K562 (cell line): ENCODE data around the gene MAP2K4. TPM values are rescaled to one million over a fixed set of nuclear protein-coding genes. Genes with fewer than 3 reads are reported as not detected.

Source experiments
- ATAC-seq: fragments of 200-7000 bp; cut with Tn5 transposase; 3 replicates; pipeline ENCODE4 v1.9.1; 2020; ENCODE audit warnings: moderate library complexity
- BruUV-seq: library from RNA; stranded (reverse); fragments of 400-500 nt; replicated peaks from 2 replicates; lab custom pipeline; 2021; lab: Mats Ljungman, UMichigan
- CTCF ChIA-PET: fragments of 300-600 bp; formaldehyde crosslinking; extraction: SDS; loops from one replicate; lab custom pipeline; 2021; ENCODE audit warnings: low intra/inter-chr PET ratio; lab: Yijun Ruan, JAX
- POLR2A ChIA-PET: fragments of 300-600, 350-650 bp; sonication (Branson Sonifier 250); formaldehyde crosslinking; extraction: SDS; loops from one replicate; lab custom pipeline; 2021; ENCODE audit warnings: antibody characterized with exemption, inconsistent platforms; lab: Yijun Ruan, JAX
- DNase-seq, 4 experiments: peaks; one replicate each; pipeline versions ENCODE4 v3.0.0 to v3.0.0-alpha.2; 2011 to 2018; ENCODE audit warnings: low spot score in 3 of 4, mixed read lengths in 3 of 4; ENCODE audit errors: extremely low read depth in 1 of 4
- FAIRE-seq: peaks from 2 replicates; lab custom pipeline; 2011; peaks lifted over from hg19 to GRCh38; lab: Jason Lieb, UNC
- H2AFZ ChIP-seq: 2 replicates; pipeline ENCODE4 v1.6.0; 2011; ENCODE audit warnings: low read depth, low read length, control low read depth, inconsistent platforms
- H3K27ac ChIP-seq: fragments of 200-600 bp; 3 replicates; pipeline ENCODE4 v1.8.0; 2011; ENCODE audit warnings: low read depth, mild to moderate bottlenecking, control low read depth, inconsistent platforms, low read length, moderate library complexity, mixed read lengths; ENCODE audit errors: extremely low read depth
- H3K27me3 ChIP-seq, 2 experiments: fragments of 300-600 bp in 1 of 2; 2 replicates in 1 of 2; 3 replicates in 1 of 2; pipeline versions ENCODE4 v1.6.0 to v1.8.0; 2011; ENCODE audit warnings: inconsistent platforms in 2 of 2, low read length in 2 of 2, mild to moderate bottlenecking in 1 of 2, mixed read lengths in 1 of 2, moderate library complexity in 1 of 2; ENCODE audit not compliant: control insufficient read depth in 2 of 2, insufficient read depth in 2 of 2
- H3K36me3 ChIP-seq: fragments of 300-600 bp; 3 replicates; pipeline ENCODE4 v1.8.0; 2011; ENCODE audit warnings: mild to moderate bottlenecking, low read length, inconsistent platforms; ENCODE audit not compliant: control insufficient read depth, insufficient read depth
- H3K4me1 ChIP-seq, 2 experiments: fragments of 200-600 bp in 1 of 2; replicated peaks in 1 of 2; 2 replicates in 1 of 2; 3 replicates in 1 of 2; pipeline versions ENCODE4 v1.5.1 to v1.8.0; 2011; ENCODE audit warnings: inconsistent platforms in 2 of 2, low read length in 2 of 2, mild to moderate bottlenecking in 1 of 2, mixed read lengths in 1 of 2, moderate library complexity in 1 of 2; ENCODE audit not compliant: control insufficient read depth in 2 of 2, insufficient read depth in 2 of 2
- H3K4me2 ChIP-seq: 2 replicates; pipeline ENCODE4 v1.6.1; 2011; ENCODE audit warnings: low read length, control low read depth, inconsistent platforms, mixed read lengths; ENCODE audit not compliant: insufficient read depth
- H3K4me3 ChIP-seq: fragments of 200-600 bp; sonication (generic), shearing (Covaris generic); 2 replicates; pipeline ENCODE4 v1.5.1; 2016; ENCODE audit warnings: control low read depth, inconsistent platforms
- H3K79me2 ChIP-seq: fragments of 200-600 bp; 3 replicates; pipeline ENCODE4 v1.8.0; 2011; ENCODE audit warnings: low read length, inconsistent platforms; ENCODE audit not compliant: control insufficient read depth, insufficient read depth
- H3K9ac ChIP-seq, 2 experiments: 2 replicates each; pipeline versions ENCODE4 v1.6.0 to v1.6.1; 2011; ENCODE audit warnings: low read depth in 2 of 2, low read length in 2 of 2, control low read depth in 1 of 2, inconsistent platforms in 1 of 2, mild to moderate bottlenecking in 1 of 2, mixed read lengths in 1 of 2; ENCODE audit not compliant: insufficient read depth in 1 of 2
- H3K9me1 ChIP-seq: one replicate; pipeline ENCODE4 v1.6.0; 2011; ENCODE audit warnings: inconsistent platforms, mild to moderate bottlenecking, low read length, moderate library complexity; ENCODE audit not compliant: control insufficient read depth, insufficient read depth
- H3K9me3 ChIP-seq: replicated peaks from 2 replicates; pipeline ENCODE4 v1.5.1; 2011; ENCODE audit warnings: low read depth, low read length, inconsistent platforms; ENCODE audit not compliant: control insufficient read depth, insufficient read depth
- H4K20me1 ChIP-seq: replicated peaks from 2 replicates; pipeline ENCODE4 v1.6.1; 2011; ENCODE audit warnings: low read length, inconsistent platforms, mixed read lengths; ENCODE audit not compliant: control insufficient read depth, insufficient read depth
- REST ChIP-seq, 2 experiments: fragments of 450-650 bp; formaldehyde crosslinking in 1 of 2; IDR thresholded peaks; 2 replicates each; pipeline versions ENCODE4 v1.4.0 to v1.6.1; 2014 to 2020; ENCODE audit warnings: mild to moderate bottlenecking in 2 of 2, borderline replicate concordance in 1 of 2, low read depth in 1 of 2
- ZNF143 ChIP-seq: sonication (generic); formaldehyde crosslinking; IDR thresholded peaks from 2 replicates; pipeline ENCODE4 v1.9.0; 2022; ENCODE audit warnings: mild to moderate bottlenecking, missing genetic modification reagents
- WGBS: fragments of 100-300 bp; shearing (Covaris generic); methylation state at CpG from one replicate; pipeline ENCODE4 v1.1.6; 2016; ENCODE audit warnings: low coverage, mixed read lengths; ENCODE audit not compliant: insufficient coverage; ENCODE audit errors: missing lambda C conversion rate; 5-methylcytosine and 5-hydroxymethylcytosine counted together
- in situ Hi-C: fragments of 300-500 bp; cut with MboI; formaldehyde crosslinking; loops from 4 replicates; pipeline ENCODE4 v1.15.0; 2018; ENCODE audit warnings: inconsistent platforms, mixed read lengths
- intact Hi-C: fragments of 100-400 bp; cut with micrococcal nuclease; formaldehyde crosslinking; loops from 2 replicates; pipeline ENCODE4 v1.14.2; 2022
- polyA plus RNA-seq, 8 experiments: library from polyadenylated mRNA; depleted of rRNA in 4 of 8; stranded (reverse) in 5 of 8; unstranded in 3 of 8; fragments of >200 nt; fragmentation: Nextera tagmentation in 2 of 8; fragmentation: Illumina TruSeq in 1 of 8; extraction: Ambion mirVana in 2 of 8; extraction: Trizol in 1 of 8; gene quantifications; 2 replicates each; pipeline versions ENCODE4 v1.2.1 to v1.2.3, GENCODE V29; 2011 to 2014; ENCODE audit warnings: inconsistent platforms in 1 of 8, missing spikeins in 1 of 8
- total RNA-seq, 7 experiments: library from RNA; depleted of rRNA in 6 of 7; stranded (reverse); fragments of >200 nt in 6 of 7; fragmentation: Illumina TruSeq in 2 of 7; extraction: Trizol in 2 of 7; gene quantifications; 2 replicates each; pipeline versions ENCODE4 v1.2.1 to v1.2.3, GENCODE V29; 2011 to 2021; ENCODE audit warnings: low replicate concordance in 1 of 7

Gene MAP2K4
- total and polyA plus RNA-seq, 9 of the 15 experiments (the other 6 are each of a cell fraction or from before 2014, with no cell fraction given), result 3.0 to 15.9 (median 10.8) TPM

DNA sequence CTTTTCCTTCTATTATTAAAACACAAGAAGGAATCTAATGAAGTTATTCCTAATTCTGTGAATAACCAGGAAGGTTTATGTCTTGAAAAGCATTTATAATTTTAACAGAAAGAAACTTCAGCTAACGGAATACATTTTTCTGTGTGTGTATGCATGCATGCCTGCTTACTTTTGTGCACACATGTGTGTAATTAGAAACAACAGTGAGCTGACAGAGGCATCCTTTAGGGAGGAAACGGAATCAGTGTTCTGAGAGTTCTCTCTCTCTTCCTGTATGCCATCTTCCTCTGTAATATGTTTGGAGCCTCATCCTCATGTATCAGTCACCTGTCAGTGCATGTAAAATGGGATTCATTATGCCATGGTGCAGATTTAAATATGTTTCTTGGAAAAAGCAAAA is 107.0 kb downstream of the MAP2K4 start:
- no peak overlapping the region for H3K9ac ChIP-seq
- FAIRE-seq (no peak), DNase-seq (no peak), ATAC-seq (no peak)
- ChIA-PET CTCF (no interaction called here), POLR2A (no interaction called here)
- H3K4me3 ChIP-seq, result no peak overlapping the region
- no peak overlapping the region for H2AFZ ChIP-seq
- peaks cover 23% of the 10 kb centered on the region; the same call in 2 of the 3 replicates for H3K36me3 ChIP-seq
- H3K27me3 ChIP-seq, result no peaks in the 10 kb centered on the region
- WGBS, result 29% methylated on average over 2 of the region's 2 CpGs
- H4K20me1 ChIP-seq, result no peaks in the 10 kb centered on the region
- no TSS peak for BruUV-seq
- H3K4me1 ChIP-seq, result no peaks in the 10 kb centered on the region
- no peak for TF ChIP-seq ZNF143 (CRISPR knock-in tag)
- TF ChIP-seq REST (IDR thresholded peaks at IDR 0.05; ENCODE audit: borderline replicate concordance), result no peak
- no peak for TF ChIP-seq REST (CRISPR knock-in tag; IDR thresholded peaks at IDR 0.05; ENCODE audit: low read depth)
- in situ Hi-C loops (no loop called here), intact Hi-C loops (no loop called here)
- no peak overlapping the region for H3K4me2 ChIP-seq
- no peak overlapping the region for H3K27ac ChIP-seq
- H3K9me3 ChIP-seq, result no peaks in the 10 kb centered on the region
- no peaks in the 10 kb centered on the region for H3K9me1 ChIP-seq
- H3K79me2 ChIP-seq, result no peaks in the 10 kb centered on the region
